Skeletal muscle tissue (tissue), 4 donors: ENCODE results near the gene INTS7. TPM values are rescaled to one million over a fixed set of nuclear protein-coding genes. Genes with fewer than 3 reads are reported as not detected.

Source experiments
- H3K27ac ChIP-seq: one replicate; pipeline ENCODE4 v1.7.0; 2013; ENCODE audit warnings: mild to moderate bottlenecking, low read depth, low read length, inconsistent platforms
- H3K27me3 ChIP-seq, 3 donors: one replicate each; pipeline ENCODE4 v1.7.0; 2013; ENCODE audit warnings: low read length in 3 of 3; ENCODE audit not compliant: control insufficient read depth in 3 of 3, insufficient read depth in 3 of 3
- H3K36me3 ChIP-seq, 3 donors: one replicate each; pipeline ENCODE4 v1.7.0; 2013; ENCODE audit warnings: low read length in 3 of 3; ENCODE audit not compliant: control insufficient read depth in 3 of 3, insufficient read depth in 3 of 3
- H3K4me1 ChIP-seq, 3 donors: one replicate each; pipeline ENCODE4 v1.7.0; 2013; ENCODE audit warnings: low read length in 3 of 3, mild to moderate bottlenecking in 3 of 3; ENCODE audit not compliant: control insufficient read depth in 3 of 3, insufficient read depth in 3 of 3
- H3K4me3 ChIP-seq, 3 donors: one replicate each; pipeline ENCODE4 v1.7.0; 2013; ENCODE audit warnings: low read length in 3 of 3
- H3K9ac ChIP-seq, 3 donors: one replicate each; pipeline ENCODE4 v1.7.0; 2013; ENCODE audit warnings: low read length in 3 of 3, mild to moderate bottlenecking in 3 of 3, moderate library complexity in 2 of 3, low read depth in 1 of 3
- H3K9me3 ChIP-seq, 3 donors: one replicate each; pipeline ENCODE4 v1.7.0; 2013; ENCODE audit warnings: low read length in 3 of 3; ENCODE audit not compliant: control insufficient read depth in 3 of 3
- total RNA-seq: library from RNA; depleted of rRNA; stranded (reverse); fragments of >200 nt; gene quantifications from one replicate; pipeline ENCODE4 v1.2.3, GENCODE V29; 2014
- donor health status: Osteomylitis.

INTS7 gene
- total RNA-seq, 1 donor from 2014 or later = 23.0 TPM

DNA sequence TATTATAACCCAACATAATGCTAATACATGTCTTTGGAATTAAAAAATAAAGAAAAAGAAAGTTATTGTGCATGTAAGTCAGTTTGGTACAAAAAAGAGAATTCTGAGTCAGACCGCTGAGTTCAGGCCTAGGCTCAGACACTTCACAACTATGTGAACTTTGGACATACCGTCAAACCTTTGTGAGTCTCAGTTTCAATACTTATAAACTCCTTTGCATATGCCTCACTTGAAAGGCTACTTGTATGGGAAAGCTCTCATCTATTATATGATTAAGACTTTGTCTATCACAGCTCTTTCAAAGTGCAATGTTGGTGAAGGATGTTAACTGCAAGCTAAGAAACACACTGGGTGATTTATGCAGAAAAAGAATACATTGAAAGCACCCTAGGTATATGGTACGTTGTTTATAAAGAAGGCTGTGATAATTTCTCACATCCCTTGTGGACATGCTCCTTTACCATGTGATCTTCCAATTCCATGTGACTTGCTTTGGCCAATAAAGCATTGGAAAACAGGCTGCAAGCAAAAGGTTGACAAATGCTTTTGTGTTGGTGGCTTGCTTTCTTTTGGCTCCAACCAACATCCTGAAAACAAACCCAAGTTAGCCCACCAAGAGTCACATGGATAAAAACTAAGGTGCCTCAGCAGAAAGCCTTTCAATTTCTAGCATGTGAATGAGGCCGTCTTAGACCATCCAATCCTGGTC lies 49.6 kb downstream of the INTS7 start:
- no peak overlapping the region for H3K27ac ChIP-seq
- H3K9me3 ChIP-seq = no peaks in the 10 kb centered on the region
- no peaks in the 10 kb centered on the region for H3K27me3 ChIP-seq
- H3K9ac ChIP-seq = no peak overlapping the region
- peaks cover 0 to 23% (median 7%) of the 10 kb centered on the region in 3 donors for H3K36me3 ChIP-seq
- no peaks in the 10 kb centered on the region for H3K4me1 ChIP-seq
- H3K4me3 ChIP-seq = no peak overlapping the region

GRCh38 chr1:211978596-211978995 lies 56.8 kb downstream of the INTS7 start:
- Histone ChIP-seq H3K36me3 (peaks cover 0 to 26% (median 4%) of the 10 kb centered on the region in 3 donors), H3K27ac (no peak overlapping the region), H3K4me3 (no peak overlapping the region), H3K4me1 (peaks cover 0 to 7% (median 0%) of the 10 kb centered on the region in 3 donors), H3K9ac (no peak overlapping the region), H3K27me3 (no peaks in the 10 kb centered on the region), H3K9me3 (no peaks in the 10 kb centered on the region)

GRCh38 chr1:211975152-211975941 lies 60.0 kb downstream of the INTS7 start:
- H3K4me3 ChIP-seq = no peak overlapping the region
- no peaks in the 10 kb centered on the region for H3K9me3 ChIP-seq
- no peaks in the 10 kb centered on the region for H3K27me3 ChIP-seq
- H3K27ac ChIP-seq = no peak overlapping the region
- peaks cover 0 to 14% (median 4%) of the 10 kb centered on the region in 3 donors for H3K36me3 ChIP-seq
- no peak overlapping the region for H3K9ac ChIP-seq
- H3K4me1 ChIP-seq = peaks cover 0 to 7% (median 0%) of the 10 kb centered on the region in 3 donors

DNA sequence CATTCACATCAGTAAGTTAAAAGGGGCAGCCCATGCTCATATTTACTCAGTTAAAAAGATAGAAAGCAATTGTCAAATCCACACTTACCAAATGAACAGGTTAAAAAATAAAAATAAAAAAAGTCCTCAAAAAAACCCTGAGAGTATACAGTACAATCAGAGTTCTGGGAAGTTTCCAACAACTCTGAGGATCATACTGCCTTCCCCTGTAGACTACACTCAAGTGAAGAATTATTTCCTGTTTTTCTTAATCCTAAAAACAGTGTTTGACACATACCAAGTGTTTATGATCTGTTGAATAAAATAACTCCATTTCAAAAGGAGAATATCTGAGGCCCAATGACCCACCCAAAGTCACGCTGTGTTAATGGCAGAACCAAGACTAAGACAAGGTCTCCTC lies 61.8 kb downstream of the INTS7 start:
- no peaks in the 10 kb centered on the region for H3K9me3 ChIP-seq
- no peak overlapping the region for H3K4me3 ChIP-seq
- H3K9ac ChIP-seq = no peak overlapping the region
- H3K4me1 ChIP-seq = peaks cover 0 to 7% (median 0%) of the 10 kb centered on the region in 3 donors
- H3K36me3 ChIP-seq = peaks cover 0 to 8% (median 4%) of the 10 kb centered on the region in 3 donors
- no peak overlapping the region for H3K27ac ChIP-seq
- H3K27me3 ChIP-seq = no peaks in the 10 kb centered on the region

- Histone ChIP-seq H3K9me3 (no peaks in the 10 kb centered on the region), H3K4me3 (no peak overlapping the region), H3K27ac (no peak overlapping the region), H3K36me3 (peaks cover 0 to 3% (median 0%) of the 10 kb centered on the region in 3 donors), H3K27me3 (no peaks in the 10 kb centered on the region), H3K4me1 (no peaks in the 10 kb centered on the region), H3K9ac (no peak overlapping the region)
These were observed 67.0 kb downstream of the INTS7 start for GRCh38 chr1:211968200-211968834.

DNA sequence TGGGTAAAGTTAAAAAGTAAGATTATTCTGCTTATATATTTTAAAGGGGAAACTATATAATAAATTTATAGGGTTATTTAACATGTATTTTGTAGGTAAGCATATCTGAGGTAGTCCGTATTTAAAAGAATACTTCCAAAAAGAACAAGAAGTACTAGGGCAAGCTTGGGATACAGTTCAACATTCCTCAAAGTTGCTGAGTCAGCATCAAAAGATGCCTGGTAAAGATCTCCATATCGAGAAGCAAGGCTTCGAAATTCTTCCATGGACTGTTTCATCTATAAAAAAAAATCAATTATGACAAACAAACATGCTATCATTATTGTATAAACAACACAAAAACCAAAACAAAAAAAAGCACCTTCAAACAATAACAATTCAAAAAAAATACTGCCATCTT lies 67.7 kb downstream of the INTS7 start:
- H3K36me3 ChIP-seq = peaks cover 0 to 3% (median 0%) of the 10 kb centered on the region in 3 donors
- H3K4me1 ChIP-seq = no peaks in the 10 kb centered on the region
- no peak overlapping the region for H3K27ac ChIP-seq
- no peaks in the 10 kb centered on the region for H3K9me3 ChIP-seq
- H3K27me3 ChIP-seq = no peaks in the 10 kb centered on the region
- no peak overlapping the region for H3K4me3 ChIP-seq
- no peak overlapping the region for H3K9ac ChIP-seq

- H3K27me3 ChIP-seq = no peaks in the 10 kb centered on the region
- peaks cover 0 to 3% (median 0%) of the 10 kb centered on the region in 3 donors for H3K36me3 ChIP-seq
- no peak overlapping the region for H3K27ac ChIP-seq
- H3K4me3 ChIP-seq = no peak overlapping the region
- no peaks in the 10 kb centered on the region for H3K9me3 ChIP-seq
- no peak overlapping the region for H3K9ac ChIP-seq
- H3K4me1 ChIP-seq = no peaks in the 10 kb centered on the region
These were observed 70.1 kb downstream of the INTS7 start for GRCh38 chr1:211965108-211965805.

DNA sequence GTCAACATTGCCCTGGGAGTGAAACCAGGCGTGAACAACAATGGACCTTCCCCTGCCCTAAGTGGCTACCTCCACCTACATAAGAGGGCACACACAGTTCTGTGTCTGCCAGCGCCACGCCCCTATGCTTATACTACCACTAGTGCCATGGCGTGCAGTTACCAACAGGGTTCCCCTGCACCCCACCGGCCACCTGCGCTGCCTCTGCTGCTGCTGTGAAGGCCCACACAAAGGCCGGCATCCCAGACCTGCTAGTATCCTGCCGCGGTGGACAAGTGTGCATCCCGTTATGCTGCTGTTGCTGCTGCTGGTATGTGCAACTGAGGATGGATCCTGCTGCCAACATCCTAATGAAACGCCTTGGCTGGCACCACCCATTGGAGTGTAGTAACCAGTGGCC lies 75.7 kb downstream of the INTS7 start:
- Histone ChIP-seq H3K4me1 (no peaks in the 10 kb centered on the region), H3K36me3 (peaks cover 2 to 9% (median 6%) of the 10 kb centered on the region in 3 donors), H3K4me3 (no peak overlapping the region), H3K27me3 (no peaks in the 10 kb centered on the region), H3K9ac (no peak overlapping the region), H3K9me3 (no peaks in the 10 kb centered on the region), H3K27ac (no peak overlapping the region)

GRCh38 chr1:211959221-211959620 lies 76.1 kb downstream of the INTS7 start:
- no peaks in the 10 kb centered on the region for H3K27me3 ChIP-seq
- H3K9me3 ChIP-seq = no peaks in the 10 kb centered on the region
- no peaks in the 10 kb centered on the region for H3K4me1 ChIP-seq
- no peak overlapping the region for H3K4me3 ChIP-seq
- H3K27ac ChIP-seq = no peak overlapping the region
- H3K36me3 ChIP-seq = peaks cover 2 to 9% (median 6%) of the 10 kb centered on the region in 3 donors
- no peak overlapping the region for H3K9ac ChIP-seq
